ENCODE results near the gene TENM4.
"Not testable (repeated sequence)": the region's sequence is repeated elsewhere in the genome, so short reads cannot be mapped to it uniquely, and the experiment has no call there.

- not testable (repeated sequence) for TF ChIP-seq CTCF, POLR2A (IDR thresholded peaks at IDR 0.05)
These were observed 561.5 kb downstream of the TENM4 start for GRCh38 chr11:78879094-78879980.
